GM19043 (cell line): ENCODE data around the gene INSR.
"Not testable (repeated sequence)": the region's sequence is repeated elsewhere in the genome, so short reads cannot be mapped to it uniquely, and the experiment has no call there.

Source experiments
- ATAC-seq: cut with Tn5 transposase; IDR thresholded peaks from one replicate; pipeline ENCODE4 v1.9.1; 2021; ENCODE audit warnings: low read depth; ENCODE audit not compliant: unreplicated experiment

The INSR gene

GRCh38 chr19:7293762-7294557 is at the start of gene INSR:
Gene INSR, minus strand, starts transcription at chr19:7294414. Its CDS starts 523 bp downstream, at chr19:7293891.
- no peak for ATAC-seq

GRCh38 chr19:7342143-7342542 is 47.9 kb upstream of the INSR start:
- ATAC-seq: no peak

- no peak for ATAC-seq
Measured at GRCh38 chr19:7340959-7341837, 47.0 kb upstream of the INSR start.

GRCh38 chr19:7337380-7338194 is 43.4 kb upstream of the INSR start:
- ATAC-seq: peak; percentile 70

GRCh38 chr19:7336321-7336973 is 42.2 kb upstream of the INSR start:
- ATAC-seq: no peak

- no peak for ATAC-seq
Measured at GRCh38 chr19:7333198-7334118, 39.2 kb upstream of the INSR start.

GRCh38 chr19:7331446-7331845 is 37.2 kb upstream of the INSR start:
- ATAC-seq: no peak

- ATAC-seq: no peak
Measured at GRCh38 chr19:7328647-7329046, 34.4 kb upstream of the INSR start.

GRCh38 chr19:7327802-7328201 is 33.6 kb upstream of the INSR start:
- no peak for ATAC-seq

GRCh38 chr19:7326105-7326877 is 32.1 kb upstream of the INSR start:
- ATAC-seq: no peak

GRCh38 chr19:7318176-7318575 is 24.0 kb upstream of the INSR start:
- no peak for ATAC-seq

GRCh38 chr19:7312816-7313215 is 18.6 kb upstream of the INSR start:
- no peak for ATAC-seq

- ATAC-seq: no peak
Measured at GRCh38 chr19:7311911-7312310, 17.7 kb upstream of the INSR start.

- ATAC-seq: not testable (repeated sequence)
Measured at GRCh38 chr19:7308327-7308726, 14.1 kb upstream of the INSR start.

GRCh38 chr19:7307590-7308218 is 13.5 kb upstream of the INSR start:
- ATAC-seq: no peak

- ATAC-seq: no peak
Measured at GRCh38 chr19:7304200-7304599, 10.0 kb upstream of the INSR start.

GRCh38 chr19:7303470-7303869 is 9.3 kb upstream of the INSR start:
- no peak for ATAC-seq

- no peak for ATAC-seq
Measured at GRCh38 chr19:7301525-7301924, 7.3 kb upstream of the INSR start.
